ENCODE results near the gene ZNF845. TPM values are rescaled to one million over a fixed set of nuclear protein-coding genes. Genes with fewer than 3 reads are reported as not detected.

Gene ZNF845
- total and polyA plus RNA-seq, 2 of the 4 experiments (the other 2 are of a cell fraction) = 1.2 to 9.5 TPM

DNA sequence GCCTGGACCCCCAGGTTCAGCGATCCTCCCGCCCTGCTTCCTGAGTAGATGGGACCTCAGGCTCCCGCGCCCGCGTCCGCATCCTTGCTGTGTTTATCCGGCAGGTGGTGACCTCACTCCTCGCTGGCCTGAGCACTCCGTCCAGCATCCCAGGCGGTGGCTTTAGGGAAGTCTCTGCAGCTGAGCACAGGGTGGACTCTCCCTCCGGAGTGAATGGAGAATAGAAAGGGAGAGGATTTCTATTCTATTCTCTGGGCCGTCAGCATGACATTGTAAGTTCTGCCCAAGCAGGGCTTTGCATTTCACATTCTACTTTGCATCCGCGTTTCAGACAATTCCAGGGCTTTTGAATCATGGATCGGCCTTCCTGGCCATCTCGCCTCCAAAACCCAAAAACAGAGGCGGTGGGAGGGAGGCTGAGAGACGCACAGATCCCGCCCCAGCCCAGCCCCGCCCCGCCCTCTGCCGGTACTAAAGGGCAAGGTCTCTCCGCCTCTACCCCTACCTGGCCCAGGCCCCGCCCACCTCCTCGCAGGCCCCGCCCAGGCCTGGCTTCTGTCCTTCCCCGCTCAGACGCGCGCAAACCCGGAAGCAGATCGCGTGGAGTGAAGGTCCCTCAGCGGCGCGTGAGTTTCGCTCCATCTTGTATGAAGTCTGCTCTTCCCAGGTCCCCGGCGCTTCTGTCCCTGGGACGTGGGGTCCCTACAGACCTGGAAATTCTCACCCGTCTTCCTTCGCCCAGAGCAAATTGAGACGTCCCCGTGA is 31.8 kb downstream of the ZNF845 start, which contains the start of gene ZNF525:
Gene ZNF525 (plus strand): TSS at position 572 of the 765 bp plus-strand sequence. CDS start 6,577 bp downstream, outside the sequence.
- peak within 1 kb of the TSS; percentile 39; the same call in 1 of the 2 replicates for H3K4ac ChIP-seq (ENCODE audit: low read depth, low read length)
- H3K14ac ChIP-seq (replicated peaks; ENCODE audit: low read depth, low read length) = peak within 1 kb of the TSS; percentile 36
- no peak within 1 kb of the TSS for H2BK120ac ChIP-seq (ENCODE audit: low read depth, low read length)
- peak within 1 kb of the TSS; percentile 40 to 94; a peak in 3 of 4 replicates for H4K8ac ChIP-seq (ENCODE audit: low read depth in 2 of 2, low read length in 2 of 2)
- dilution Hi-C loops (cut with HindIII; ENCODE audit: low sequenced_read_pairs, unreplicated experiment) (no loop called here), in situ Hi-C loops (cut with MboI; ENCODE audit: low sequenced_read_pairs) (no loop called here), intact Hi-C loops (cut with micrococcal nuclease) (no loop called here)
- H2BK20ac ChIP-seq (ENCODE audit: low read depth, low read length) = no peak within 1 kb of the TSS
- peak within 1 kb of the TSS; percentile 24; the same call in 1 of the 2 replicates for H3K27ac ChIP-seq (ENCODE audit: insufficient read depth, low read length)
- H3K9ac ChIP-seq (ENCODE audit: low read depth, low read length) = peak within 1 kb of the TSS; percentile 60
- peak; percentile 59 for DNase-seq
- no peak within 1 kb of the TSS for H3K18ac ChIP-seq (ENCODE audit: low read depth, low read length)
- H3K27me3 ChIP-seq (ENCODE audit: control insufficient read depth, insufficient read depth, low read length) = no peaks in the 10 kb centered on the region
- peak within 1 kb of the TSS; percentile 61 for H4K91ac ChIP-seq (ENCODE audit: insufficient read depth, low read depth, low read length)
- H3K9me3 ChIP-seq (ENCODE audit: control insufficient read depth, insufficient read depth, low read length) = no peaks in the 10 kb centered on the region
- H2AK5ac ChIP-seq (ENCODE audit: low read depth, low read length) = no peak within 1 kb of the TSS
- H3K79me1 ChIP-seq (ENCODE audit: low read depth in 1 of 2, low read length in 2 of 2) = no peaks in the 10 kb centered on the region
- CTCF ChIA-PET = interaction anchor here (0.7 kb wide), 1 partner anchor 86 kb away, joined by 3 read pairs; no protein-coding TSS in a partner anchor
- TF ChIP-seq, protein P1, sequence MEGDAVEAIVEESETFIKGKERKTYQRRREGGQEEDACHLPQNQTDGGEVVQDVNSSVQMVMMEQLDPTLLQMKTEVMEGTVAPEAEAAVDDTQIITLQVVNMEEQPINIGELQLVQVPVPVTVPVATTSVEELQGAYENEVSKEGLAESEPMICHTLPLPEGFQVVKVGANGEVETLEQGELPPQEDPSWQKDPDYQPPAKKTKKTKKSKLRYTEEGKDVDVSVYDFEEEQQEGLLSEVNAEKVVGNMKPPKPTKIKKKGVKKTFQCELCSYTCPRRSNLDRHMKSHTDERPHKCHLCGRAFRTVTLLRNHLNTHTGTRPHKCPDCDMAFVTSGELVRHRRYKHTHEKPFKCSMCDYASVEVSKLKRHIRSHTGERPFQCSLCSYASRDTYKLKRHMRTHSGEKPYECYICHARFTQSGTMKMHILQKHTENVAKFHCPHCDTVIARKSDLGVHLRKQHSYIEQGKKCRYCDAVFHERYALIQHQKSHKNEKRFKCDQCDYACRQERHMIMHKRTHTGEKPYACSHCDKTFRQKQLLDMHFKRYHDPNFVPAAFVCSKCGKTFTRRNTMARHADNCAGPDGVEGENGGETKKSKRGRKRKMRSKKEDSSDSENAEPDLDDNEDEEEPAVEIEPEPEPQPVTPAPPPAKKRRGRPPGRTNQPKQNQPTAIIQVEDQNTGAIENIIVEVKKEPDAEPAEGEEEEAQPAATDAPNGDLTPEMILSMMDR (conservative IDR thresholded peaks at IDR 0.05; ENCODE audit: low read depth, low read length) = 0 out of 2 replicates have a peak, but pooled peaks have one; percentile 17
- TF ChIP-seq MAZ (IDR thresholded peaks at IDR 0.05; ENCODE audit: borderline replicate concordance, low read depth, low read length) (no peak), MXI1 (IDR thresholded peaks at IDR 0.05; ENCODE audit: borderline replicate concordance, low read depth, low read length) (peak; percentile 46; the same call in 1 of the 2 replicates), RCOR1 (IDR thresholded peaks at IDR 0.05; ENCODE audit: insufficient replicate concordance, low read length) (no peak), RAD21 (IDR thresholded peaks at IDR 0.05; ENCODE audit: low read length) (peak; percentile 23), POLR2A (IDR thresholded peaks at IDR 0.05; ENCODE audit: low read depth, low read length) (peak; percentile 49), SMC3 (IDR thresholded peaks at IDR 0.05; ENCODE audit: low read depth, low read length) (no peak)
- POLR2A ChIA-PET (ENCODE audit: unreplicated experiment) = no interaction called here
- H3K4me3 ChIP-seq (ENCODE audit: insufficient read depth, low read depth, low read length) = peak within 1 kb of the TSS; percentile 55
- H3K23ac ChIP-seq (ENCODE audit: low read depth, low read length) = peak within 1 kb of the TSS; percentile 38
- BruUV-seq (replicated peaks) = no TSS peak
- no peaks in the 10 kb centered on the region for H4K20me1 ChIP-seq (ENCODE audit: insufficient read depth, low read length)
- peak within 1 kb of the TSS; percentile 91 for H2AFZ ChIP-seq (replicated peaks; ENCODE audit: low read length, poor library complexity)
- peak within 1 kb of the TSS; percentile 78 for H4K5ac ChIP-seq (ENCODE audit: low read depth, low read length)
- no peak within 1 kb of the TSS for H2BK5ac ChIP-seq (ENCODE audit: low read depth, low read length, poor library complexity, severe bottlenecking)
- 4% methylated on average over 15 of the region's 45 CpGs; no CpG with 5 or more reads in 1 of the 2 experiments for WGBS, 2 experiments (ENCODE audit: extremely low coverage in 2 of 2, insufficient read length in 1 of 2)
- H3K36me3 ChIP-seq (ENCODE audit: control insufficient read depth, insufficient read depth, low read length) = no peaks in the 10 kb centered on the region
- peak within 1 kb of the TSS; percentile 47; the same call in 1 of the 2 replicates for H3K56ac ChIP-seq (ENCODE audit: extremely low read depth, insufficient read depth, low read length)
- H2AK9ac ChIP-seq (replicated peaks; ENCODE audit: low read depth, low read length, poor library complexity) = peak within 1 kb of the TSS; percentile 58
- H3K9me1 ChIP-seq (ENCODE audit: insufficient read depth, low read length) = no peaks in the 10 kb centered on the region
- H3K4me1 ChIP-seq (ENCODE audit: control insufficient read depth, insufficient read depth, low read length) = no peaks in the 10 kb centered on the region
- peak within 1 kb of the TSS; percentile 95 for H3K4me2 ChIP-seq (ENCODE audit: low read depth, low read length)
- no peak within 1 kb of the TSS for H2BK15ac ChIP-seq (ENCODE audit: low read depth, low read length)
- peak; percentile 98 for ATAC-seq (ENCODE audit: low read depth)
